ENCODE measurements around the gene A4GNT.

The A4GNT gene

DNA sequence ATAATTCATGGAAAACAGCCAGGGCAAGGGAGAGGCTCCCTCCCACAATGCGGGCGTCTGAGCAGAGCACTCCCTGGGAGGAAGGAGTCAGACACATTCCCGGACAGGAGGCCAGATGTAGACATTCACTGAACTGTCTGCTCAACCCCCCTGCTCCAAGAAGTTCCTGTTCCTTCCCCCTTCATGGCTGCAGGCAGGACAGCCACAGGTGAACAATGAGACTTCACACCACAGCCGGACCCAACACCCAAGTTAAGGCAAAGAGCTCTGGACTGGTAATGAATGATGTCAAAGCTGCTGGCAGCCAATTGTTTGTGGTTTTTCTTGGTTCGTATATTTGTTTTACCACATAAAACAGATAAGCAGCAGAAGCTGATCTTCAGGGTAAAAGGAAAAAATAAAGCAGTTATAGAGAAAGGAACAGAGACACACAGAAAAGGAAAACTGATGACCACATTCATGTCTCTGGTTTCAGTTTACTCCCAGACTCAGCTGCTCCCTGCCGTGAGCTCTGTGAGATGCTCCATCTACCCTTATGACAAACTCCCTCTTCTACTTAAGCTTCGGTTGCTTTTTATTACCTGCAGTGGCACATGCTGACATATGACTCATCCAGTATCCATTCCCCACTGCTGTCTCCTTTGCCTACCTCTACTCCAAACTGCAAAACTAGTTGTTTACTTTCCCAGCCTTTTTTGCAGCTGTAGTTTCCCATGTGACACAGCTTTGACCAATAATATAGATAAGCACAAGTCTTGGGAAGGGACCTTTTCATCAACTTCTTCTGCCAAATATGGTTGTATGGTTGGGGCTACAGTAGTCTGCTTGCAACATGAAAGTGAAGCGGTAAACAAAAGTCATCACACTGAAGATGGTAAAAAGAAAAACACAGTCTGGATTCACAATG lies 49.9 kb downstream of the A4GNT start:
- in situ Hi-C loops (cut with HindIII; ENCODE audit: low pct_unique_long_range_greater_than_20kb, low sequenced_read_pairs), result no loop called here
- peak in 1 of 2 experiments; percentile 42 for DNase-seq (ENCODE audit: low read depth in 1 of 2, low spot score in 1 of 2)
- no peak for TF ChIP-seq JUND (IDR thresholded peaks at IDR 0.05; ENCODE audit: low read depth)

- DNase-seq (ENCODE audit: low read depth in 1 of 2, low spot score in 1 of 2), result no peak
- no peak for TF ChIP-seq JUND (IDR thresholded peaks at IDR 0.05; ENCODE audit: low read depth)
- in situ Hi-C loops (cut with HindIII; ENCODE audit: low pct_unique_long_range_greater_than_20kb, low sequenced_read_pairs), result no loop called here
Observed at GRCh38 chr3:138081371-138082084, 50.7 kb downstream of the A4GNT start.

DNA sequence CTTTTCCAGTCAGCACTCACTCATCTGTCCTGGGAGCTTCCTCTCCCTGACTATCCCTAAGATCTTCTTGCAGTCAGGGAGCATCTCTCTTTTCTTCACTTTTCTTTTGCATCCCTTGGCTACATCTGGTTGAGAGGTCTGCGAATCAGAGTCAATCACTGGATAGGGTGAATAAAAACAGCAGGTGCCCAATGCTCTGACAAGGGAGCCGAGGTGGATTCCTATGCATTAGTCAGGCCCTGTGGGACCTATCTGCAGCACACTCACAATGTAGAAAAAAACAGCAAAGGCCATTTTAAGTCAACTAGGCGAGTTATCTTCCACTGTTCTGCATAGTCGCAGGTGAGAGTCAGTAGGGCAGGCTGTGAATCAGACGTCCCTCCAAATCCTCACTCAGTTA lies 52.3 kb downstream of the A4GNT start:
- in situ Hi-C loops (cut with HindIII; ENCODE audit: low pct_unique_long_range_greater_than_20kb, low sequenced_read_pairs), result no loop called here
- DNase-seq (ENCODE audit: low read depth in 1 of 2, low spot score in 1 of 2), result no peak
- TF ChIP-seq JUND (IDR thresholded peaks at IDR 0.05; ENCODE audit: low read depth), result no peak

DNA sequence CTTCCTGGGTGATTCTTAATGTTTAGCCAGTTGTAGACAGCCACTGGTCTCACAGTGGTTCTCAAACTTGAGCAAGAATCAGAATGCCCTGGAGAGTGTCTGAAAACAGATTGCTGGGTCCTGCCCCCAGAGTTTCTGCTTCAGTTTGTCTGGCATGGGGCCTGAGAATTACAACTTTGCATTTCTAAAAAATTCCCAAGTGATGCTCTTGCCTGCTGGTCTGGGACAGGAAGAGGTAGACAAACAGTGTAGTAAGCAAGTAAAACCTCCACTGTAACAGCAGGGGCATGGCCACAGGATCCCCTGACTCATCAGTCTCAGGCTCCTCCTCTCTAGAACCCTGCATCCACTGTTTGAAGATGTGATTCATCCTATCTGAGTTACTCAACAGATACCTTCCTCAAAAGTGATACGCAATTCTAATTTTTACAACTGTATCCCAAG lies 53.3 kb downstream of the A4GNT start:
- no peak for DNase-seq (ENCODE audit: low read depth in 1 of 2, low spot score in 1 of 2)
- no peak for TF ChIP-seq JUND (IDR thresholded peaks at IDR 0.05; ENCODE audit: low read depth)
- in situ Hi-C loops (cut with HindIII; ENCODE audit: low pct_unique_long_range_greater_than_20kb, low sequenced_read_pairs), result no loop called here

DNA sequence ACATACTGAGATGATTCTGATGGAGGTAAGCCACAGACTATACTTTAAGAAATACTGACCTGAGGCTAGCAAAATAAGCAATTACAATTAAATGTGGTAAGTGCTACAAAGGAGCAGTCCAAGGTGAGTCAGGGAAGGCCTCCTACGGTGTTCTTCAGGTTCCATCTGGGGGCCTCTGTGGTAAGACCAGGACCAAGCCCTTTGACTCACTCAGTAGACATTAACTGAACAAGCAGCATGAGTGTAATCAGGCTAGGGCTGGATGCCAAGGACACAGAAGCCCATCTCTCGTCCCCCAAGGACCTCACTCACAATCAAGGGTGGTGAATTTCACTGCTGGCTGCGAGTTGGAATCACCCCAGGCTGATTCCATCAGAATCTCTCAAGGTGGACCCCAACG lies 54.1 kb downstream of the A4GNT start:
- DNase-seq (ENCODE audit: low read depth in 1 of 2, low spot score in 1 of 2), result no peak
- TF ChIP-seq JUND (IDR thresholded peaks at IDR 0.05; ENCODE audit: low read depth), result no peak
- in situ Hi-C loops (cut with HindIII; ENCODE audit: low pct_unique_long_range_greater_than_20kb, low sequenced_read_pairs), result no loop called here

Measured in T47D (cell line).